Gastroesophageal sphincter (tissue), 4 donors: ENCODE measurements around the gene FHIT. TPM values are rescaled to one million over a fixed set of nuclear protein-coding genes. Genes with fewer than 3 reads are reported as not detected.

Experiments
- ATAC-seq: fragments of 150-250 bp; one replicate; pipeline ENCODE4 v1.9.1; 2016; ENCODE audit warnings: mild to moderate bottlenecking, moderate library complexity
- H3K27ac ChIP-seq, 4 donors: fragments of 200-600 bp; sonication (generic) in 3 of 4; 1 replicate in 3 of 4; 2 replicates in 1 of 4; pipeline ENCODE4 v1.5.1; 2016 to 2019
- H3K27me3 ChIP-seq: fragments of 200-600 bp; sonication (generic); one replicate; pipeline ENCODE4 v1.5.1; 2019
- H3K36me3 ChIP-seq, 2 donors: fragments of 200-600 bp; sonication (generic); one replicate each; pipeline ENCODE4 v1.5.1; 2019; ENCODE audit warnings: control low read depth in 1 of 2
- H3K4me1 ChIP-seq, 3 donors: fragments of 200-600 bp; sonication (generic); 1 replicate in 2 of 3; 2 replicates in 1 of 3; pipeline ENCODE4 v1.5.1; 2016 to 2019; ENCODE audit warnings: control low read depth in 2 of 3
- H3K4me3 ChIP-seq, 2 donors: fragments of 200-600 bp; sonication (generic); one replicate each; pipeline ENCODE4 v1.5.1; 2019; ENCODE audit warnings: mild to moderate bottlenecking in 1 of 2, moderate library complexity in 1 of 2
- H3K9me3 ChIP-seq, 3 donors: fragments of 200-600 bp; sonication (generic); one replicate each; pipeline ENCODE4 v1.5.1; 2017 to 2019; ENCODE audit warnings: control low read depth in 2 of 3
- CTCF ChIP-seq, 4 experiments: fragments of 200-600 bp in 2 of 4; fragments of 450-650 bp in 2 of 4; sonication (generic) in 1 of 4; IDR thresholded peaks; one replicate each; pipeline ENCODE4 v1.5.1; 2017 to 2019; ENCODE audit warnings: antibody characterized with exemption in 4 of 4, mild to moderate bottlenecking in 2 of 4, moderate library complexity in 2 of 4
- EP300 ChIP-seq: sonication (generic); formaldehyde crosslinking; IDR thresholded peaks from one replicate; pipeline ENCODE4 v1.6.1; 2017; ENCODE audit warnings: antibody characterized with exemption, mild to moderate bottlenecking
- POLR2A ChIP-seq, 2 donors: fragments of 450-650 bp; IDR thresholded peaks; one replicate each; pipeline ENCODE4 v1.6.1; 2017; ENCODE audit warnings: antibody characterized with exemption in 2 of 2, mild to moderate bottlenecking in 2 of 2, moderate library complexity in 1 of 2
- POLR2AphosphoS5 ChIP-seq: sonication (generic); formaldehyde crosslinking; IDR thresholded peaks from one replicate; pipeline ENCODE4 v1.6.1; 2017; ENCODE audit warnings: antibody characterized with exemption
- WGBS, 2 donors: methylation state at CpG; one replicate each; pipeline ENCODE4 v1.1.5; 2018; ENCODE audit warnings: low coverage in 1 of 2; 5-methylcytosine and 5-hydroxymethylcytosine counted together
- total RNA-seq, 4 donors: library from RNA; depleted of rRNA; stranded (reverse); fragments of >200 nt; gene quantifications; one replicate each; pipeline ENCODE4 v1.1.0, GENCODE V29; 2016

The FHIT gene
- total RNA-seq, 4 donors from 2014 or later: 1.4 to 7.3 (median 3.9) TPM

DNA sequence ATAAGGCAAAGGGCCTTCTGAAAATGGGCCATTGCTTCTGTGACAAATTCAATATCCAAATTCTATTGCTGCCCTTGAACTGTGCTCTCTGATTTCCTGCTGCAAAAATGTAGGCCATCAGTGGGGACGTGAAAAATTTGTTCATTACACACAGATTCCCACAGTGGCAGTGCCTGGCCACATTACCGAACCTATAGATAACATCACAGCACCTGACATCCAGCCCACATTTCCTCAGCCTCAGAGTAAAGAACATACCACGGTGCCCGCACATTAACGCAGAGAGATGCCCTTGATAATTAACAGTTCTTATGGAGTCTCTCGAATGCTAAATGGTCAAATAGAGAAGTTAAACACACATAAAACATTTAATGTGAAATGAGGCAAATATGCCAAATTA is 1269.9 kb downstream of the FHIT start:
- TF ChIP-seq POLR2AphosphoS5 (no peak), CTCF (IDR thresholded peaks at IDR 0.05) (no peak), EP300 (no peak), POLR2A (IDR thresholded peaks at IDR 0.05) (no peak)
- ATAC-seq: no peak
- Histone ChIP-seq H3K36me3 (no peaks in the 10 kb centered on the region), H3K4me1 (no peaks in the 10 kb centered on the region), H3K27me3 (no peaks in the 10 kb centered on the region), H3K27ac (no peak overlapping the region), H3K4me3 (no peak overlapping the region), H3K9me3 (no peaks in the 10 kb centered on the region)
- WGBS, 2 donors: 87 to 93% methylated on average over 5 to 6 of the region's 6 CpGs

- WGBS, 2 donors: 32 to 44% methylated on average over 1 to 2 of the region's 2 CpGs
- ATAC-seq: no peak
- Histone ChIP-seq H3K27ac (no peak overlapping the region), H3K36me3 (no peaks in the 10 kb centered on the region), H3K9me3 (no peaks in the 10 kb centered on the region), H3K4me1 (no peaks in the 10 kb centered on the region), H3K27me3 (no peaks in the 10 kb centered on the region), H3K4me3 (no peak overlapping the region)
- TF ChIP-seq POLR2AphosphoS5 (no peak), CTCF (IDR thresholded peaks at IDR 0.05) (no peak), POLR2A (IDR thresholded peaks at IDR 0.05) (no peak), EP300 (no peak)
Measured at GRCh38 chr3:59980576-59980975, 1270.7 kb downstream of the FHIT start.

DNA sequence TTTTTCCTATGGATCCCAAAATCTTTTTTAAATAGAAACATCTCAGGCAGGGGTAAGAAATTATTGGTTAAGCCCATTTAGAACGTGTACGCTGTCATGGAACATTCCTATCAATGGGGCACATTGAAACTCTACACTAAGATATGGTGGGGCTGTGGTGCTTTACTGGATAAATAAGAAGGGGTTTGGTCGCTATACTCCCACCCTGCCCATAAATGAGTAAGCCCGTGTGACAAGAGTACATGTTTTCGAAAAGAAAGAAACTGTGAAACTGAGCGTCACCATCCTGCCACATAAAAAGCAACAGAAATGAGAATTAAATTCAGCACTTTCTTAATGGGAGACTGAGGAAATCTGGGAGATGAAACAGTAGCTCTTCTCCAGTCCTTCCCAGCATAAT is 1271.7 kb downstream of the FHIT start:
- H3K36me3 ChIP-seq: no peaks in the 10 kb centered on the region
- 92 to 93% methylated on average over 4 to 6 of the region's 6 CpGs for whole genome bisulfite sequencing, 2 donors
- no peaks in the 10 kb centered on the region for H3K27me3 ChIP-seq
- H3K9me3 ChIP-seq: no peaks in the 10 kb centered on the region
- no peaks in the 10 kb centered on the region for H3K4me1 ChIP-seq
- no peak overlapping the region for H3K4me3 ChIP-seq
- no peak for ATAC-seq
- H3K27ac ChIP-seq: no peak overlapping the region
- TF ChIP-seq POLR2AphosphoS5 (no peak), EP300 (no peak), POLR2A (IDR thresholded peaks at IDR 0.05) (no peak), CTCF (IDR thresholded peaks at IDR 0.05) (no peak)

DNA sequence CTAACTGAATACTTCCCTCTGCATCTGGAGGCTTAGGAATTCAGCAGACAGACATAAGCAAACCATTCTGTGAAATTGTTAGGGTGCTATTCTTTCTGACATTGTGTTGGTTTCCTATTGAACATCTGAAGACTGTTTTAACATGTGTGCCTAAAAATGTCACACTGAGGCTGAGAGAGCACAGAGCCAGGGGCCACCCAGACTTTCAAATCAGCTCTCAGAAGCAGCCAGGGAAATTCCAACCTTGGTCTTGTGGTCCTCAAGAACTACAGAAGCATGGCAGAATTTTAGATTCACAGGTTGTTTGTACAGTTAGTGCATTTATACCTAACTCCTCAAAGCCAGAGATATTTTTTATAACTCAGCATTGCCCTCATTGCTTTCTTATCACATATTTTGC is 1272.3 kb downstream of the FHIT start:
- no peak for TF ChIP-seq CTCF (IDR thresholded peaks at IDR 0.05)
- no peak for TF ChIP-seq EP300
- TF ChIP-seq POLR2A (IDR thresholded peaks at IDR 0.05): no peak
- TF ChIP-seq POLR2AphosphoS5: no peak
- no peak for ATAC-seq
- Histone ChIP-seq H3K4me1 (no peaks in the 10 kb centered on the region), H3K9me3 (no peaks in the 10 kb centered on the region), H3K27ac (no peak overlapping the region), H3K36me3 (no peaks in the 10 kb centered on the region), H3K27me3 (no peaks in the 10 kb centered on the region), H3K4me3 (no peak overlapping the region)

DNA sequence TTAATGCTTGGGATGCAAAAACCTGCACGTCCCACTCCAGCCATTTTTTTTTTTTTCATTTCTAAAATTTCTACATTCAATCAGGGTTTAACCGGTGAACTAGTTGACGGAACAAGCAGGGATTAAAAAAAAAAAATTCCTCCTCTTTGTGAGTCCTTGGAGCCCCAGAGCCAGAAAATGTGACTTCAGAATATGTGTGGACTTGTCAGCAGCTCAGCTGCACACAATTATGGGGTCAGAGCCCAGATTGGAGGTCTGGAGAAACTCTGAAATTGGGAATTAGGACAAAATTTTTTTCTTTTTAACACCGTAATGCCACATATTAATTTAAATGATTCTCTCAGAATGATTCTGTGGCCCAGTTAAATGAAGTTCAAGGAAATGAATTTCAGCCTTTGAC is 1280.5 kb downstream of the FHIT start:
- ATAC-seq: no peak
- Histone ChIP-seq H3K4me1 (no peaks in the 10 kb centered on the region), H3K36me3 (no peaks in the 10 kb centered on the region), H3K27me3 (no peaks in the 10 kb centered on the region), H3K27ac (no peak overlapping the region), H3K9me3 (no peaks in the 10 kb centered on the region), H3K4me3 (no peak overlapping the region)
- WGBS, 2 donors: 62 to 79% methylated on average over 2 to 3 of the region's 4 CpGs
- TF ChIP-seq CTCF (IDR thresholded peaks at IDR 0.05) (no peak), POLR2AphosphoS5 (no peak), POLR2A (IDR thresholded peaks at IDR 0.05) (no peak), EP300 (no peak)
